NCI-H345 (cell line): ENCODE results near the gene TBC1D19.
A peak's percentile ranks its signal among the peaks of the same experiment; 100 is the strongest.
"Not testable (repeated sequence)": the region's sequence is repeated elsewhere in the genome, so short reads cannot be mapped to it uniquely, and the experiment has no call there.

ENCODE experiments used
- DNase-seq: peaks from one replicate; lab custom pipeline; 2025; lab: John Stamatoyannopoulos, UW

Gene TBC1D19

GRCh38 chr4:26601204-26601603, 17.3 kb downstream of the TBC1D19 start:
- no peak for DNase-seq

- DNase-seq = no peak
These were observed 23.9 kb downstream of the TBC1D19 start for GRCh38 chr4:26607776-26608175.

DNA sequence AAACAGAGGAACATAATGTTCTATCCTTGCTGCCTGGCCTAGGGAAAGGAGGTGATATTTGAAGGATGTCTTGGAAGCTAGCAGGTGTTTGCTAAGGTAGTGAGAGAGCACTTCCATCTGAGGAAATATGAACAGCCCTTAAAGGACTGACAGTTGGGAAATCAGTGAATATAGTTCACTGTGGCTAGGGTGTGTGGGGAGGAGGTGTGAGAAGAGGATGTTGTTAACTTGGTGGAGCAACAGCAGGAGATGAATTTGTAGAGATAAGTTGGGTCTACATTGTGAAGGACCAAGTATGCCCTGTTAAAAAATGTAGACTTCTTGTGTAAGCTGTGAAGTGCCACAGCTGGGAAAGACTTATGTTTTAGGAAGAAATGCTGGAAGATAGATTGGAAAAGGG, 25.5 kb downstream of the TBC1D19 start:
- no peak for DNase-seq

DNA sequence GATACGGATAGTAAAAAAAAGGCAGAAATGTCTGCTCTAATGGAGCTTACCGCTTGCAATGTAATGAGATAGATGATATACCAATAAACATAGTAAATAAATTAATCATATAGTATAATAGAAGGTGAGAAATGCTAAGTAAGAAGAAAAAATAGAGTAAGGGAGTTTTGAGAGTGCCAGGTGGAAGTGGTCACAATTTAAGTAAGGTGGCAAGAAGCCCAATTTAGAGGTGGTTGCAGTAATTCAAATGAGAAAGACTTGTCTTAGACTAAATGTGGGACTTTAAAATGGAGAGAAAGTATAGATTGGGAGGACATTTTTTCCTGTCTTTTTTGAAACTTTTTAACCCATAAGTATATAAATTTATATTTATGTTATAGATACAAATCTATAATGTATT, 26.0 kb downstream of the TBC1D19 start:
- no peak for DNase-seq

GRCh38 chr4:26611372-26611771, 27.5 kb downstream of the TBC1D19 start:
- no peak for DNase-seq

GRCh38 chr4:26611885-26612284, 28.0 kb downstream of the TBC1D19 start:
- no peak for DNase-seq

GRCh38 chr4:26613237-26613636, 29.4 kb downstream of the TBC1D19 start:
- DNase-seq = no peak

- no peak for DNase-seq
These were observed 29.9 kb downstream of the TBC1D19 start for GRCh38 chr4:26613735-26614134.

- DNase-seq = no peak
These were observed 35.9 kb downstream of the TBC1D19 start for GRCh38 chr4:26619784-26620183.

- DNase-seq = no peak
These were observed 37.5 kb downstream of the TBC1D19 start for GRCh38 chr4:26621366-26621765.

- no peak for DNase-seq
These were observed 39.0 kb downstream of the TBC1D19 start for GRCh38 chr4:26622913-26623312.

DNA sequence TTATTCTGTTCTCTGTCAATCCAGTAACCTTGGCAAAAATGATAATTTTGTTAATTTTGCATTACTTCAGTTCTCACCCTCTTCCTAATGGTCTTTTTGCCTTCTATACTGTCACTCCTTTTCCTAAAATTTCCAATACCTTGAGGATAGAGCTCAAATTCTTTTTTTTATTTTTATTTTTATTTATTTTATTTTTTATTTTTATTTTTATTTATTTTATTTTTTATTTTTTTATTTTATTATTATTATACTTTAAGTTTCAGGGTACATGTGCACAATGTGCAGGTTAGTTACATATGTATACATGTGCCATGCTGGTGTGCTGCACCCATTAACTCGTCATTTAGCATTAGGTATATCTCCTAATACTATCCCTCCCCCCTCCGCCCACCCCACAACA, 42.8 kb downstream of the TBC1D19 start:
- DNase-seq = not testable (repeated sequence)

GRCh38 chr4:26632916-26633315, 49.0 kb downstream of the TBC1D19 start:
- DNase-seq = no peak

DNA sequence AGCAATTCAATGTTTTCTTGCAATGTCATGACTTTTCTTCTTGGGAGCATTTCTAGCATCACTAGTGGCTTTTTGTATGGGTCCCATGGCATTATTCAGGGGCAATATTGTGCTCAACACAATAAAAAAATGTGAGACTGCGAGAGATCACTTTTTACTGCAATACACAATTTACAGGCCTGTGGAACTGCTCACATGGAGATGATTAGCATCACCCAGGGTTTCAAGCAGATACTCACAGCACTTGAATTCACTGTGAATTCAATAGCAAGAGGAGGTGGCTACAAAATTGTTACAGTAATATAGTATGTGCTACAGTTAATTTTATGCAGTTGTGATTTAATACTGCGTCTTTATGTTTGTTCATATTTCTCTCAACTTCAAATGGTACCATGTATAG, 50.4 kb downstream of the TBC1D19 start:
- no peak for DNase-seq

GRCh38 chr4:26636458-26636857, 52.6 kb downstream of the TBC1D19 start:
- DNase-seq = no peak

DNA sequence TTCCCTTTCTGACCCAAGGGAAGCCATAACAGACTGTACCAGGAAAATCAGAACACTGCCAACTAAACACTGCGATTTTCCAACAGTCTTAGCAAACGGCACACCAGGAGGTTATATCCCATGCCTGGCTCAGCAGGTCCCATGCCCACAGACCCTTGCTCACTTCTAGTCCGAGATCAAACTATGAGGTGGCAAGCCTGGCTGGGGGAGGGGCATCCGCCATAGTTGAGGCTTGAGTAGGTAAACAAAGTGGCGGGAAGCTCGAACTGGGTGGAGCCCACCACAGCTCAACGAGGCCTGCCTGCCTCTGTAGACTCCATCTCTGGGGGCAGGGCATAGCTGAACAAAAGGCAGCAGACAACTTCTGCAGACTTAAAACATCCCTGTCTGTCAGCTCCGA, 56.8 kb downstream of the TBC1D19 start:
- not testable (repeated sequence) for DNase-seq

- DNase-seq = no peak
These were observed 63.8 kb downstream of the TBC1D19 start for GRCh38 chr4:26647523-26648224.

GRCh38 chr4:26648260-26648659, 64.4 kb downstream of the TBC1D19 start:
- DNase-seq = no peak

DNA sequence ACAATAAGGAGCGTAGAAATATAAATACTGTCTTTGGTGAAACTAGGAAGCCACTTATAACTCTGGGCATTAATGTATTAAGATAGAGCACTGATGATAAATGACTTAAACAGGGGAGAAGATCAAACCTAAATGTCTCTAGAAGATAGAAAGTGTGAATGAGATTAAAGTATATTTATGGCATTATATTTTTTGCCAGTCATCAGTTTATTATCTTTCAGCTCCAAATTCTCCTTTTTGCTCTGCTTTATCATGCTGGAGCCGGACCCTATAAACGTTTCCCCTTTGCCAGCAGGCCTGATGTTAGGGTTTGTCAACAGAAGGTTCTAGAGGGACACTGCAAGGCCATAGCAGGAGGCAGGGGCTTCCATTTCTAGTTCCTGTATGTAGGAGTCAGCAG, 76.4 kb downstream of the TBC1D19 start:
- no peak for DNase-seq

GRCh38 chr4:26663888-26664287, 80.0 kb downstream of the TBC1D19 start:
- DNase-seq = no peak

- peak; percentile 6 for DNase-seq
These were observed 87.1 kb downstream of the TBC1D19 start for GRCh38 chr4:26670903-26671537.

DNA sequence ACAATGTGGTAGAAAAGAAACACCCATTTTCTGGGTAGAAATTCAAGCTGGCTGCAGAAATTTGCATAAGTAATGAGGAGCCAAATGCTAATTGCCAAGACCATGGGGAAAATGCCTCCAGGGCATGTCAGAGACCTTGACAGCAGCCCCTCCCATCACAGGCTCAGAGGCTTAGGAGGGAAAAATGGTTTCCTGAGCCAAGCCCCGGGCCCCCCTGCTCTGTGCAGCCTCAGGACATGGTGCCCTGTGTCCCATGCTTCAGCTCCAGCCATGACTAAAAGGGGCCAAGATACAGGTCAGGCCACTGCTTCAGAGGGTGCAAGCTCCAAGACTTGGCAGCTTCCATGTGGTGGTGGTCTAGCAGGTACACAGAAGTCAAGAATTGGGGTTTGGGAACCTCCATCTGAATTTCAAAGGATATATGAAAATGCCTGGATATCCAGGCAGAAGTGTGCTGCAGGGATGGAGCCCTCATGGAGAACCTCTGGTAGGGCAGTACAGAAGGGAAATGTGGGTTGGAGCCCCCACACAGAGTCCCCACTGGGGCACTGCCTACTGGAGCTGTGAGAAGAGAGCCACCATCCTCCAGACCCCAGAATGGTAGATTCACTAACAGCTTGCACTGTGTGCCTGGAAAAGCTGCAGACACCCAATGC, 95.3 kb downstream of the TBC1D19 start:
- not testable (repeated sequence) for DNase-seq

- no peak for DNase-seq
These were observed 98.6 kb downstream of the TBC1D19 start for GRCh38 chr4:26682436-26682835.
